Progenitor cell of endocrine pancreas (in vitro differentiated cells): ENCODE measurements around the gene PLPP7. TPM values are rescaled to one million over a fixed set of nuclear protein-coding genes. Genes with fewer than 3 reads are reported as not detected.
"Not testable (repeated sequence)": the region's sequence is repeated elsewhere in the genome, so short reads cannot be mapped to it uniquely, and the experiment has no call there.

Experiments
- DNase-seq: peaks from one replicate; pipeline ENCODE4 v3.0.0; 2021; ENCODE audit warnings: low spot score; ENCODE audit not compliant: unreplicated experiment
- H3K27ac Mint-ChIP-seq: 2 replicates; pipeline ENCODE4 v1.8.0; 2021; ENCODE audit warnings: mild to moderate bottlenecking, moderate library complexity, mixed read lengths
- H3K27me3 Mint-ChIP-seq: 2 replicates; pipeline ENCODE4 v1.8.0; 2021; ENCODE audit warnings: mixed read lengths
- H3K36me3 Mint-ChIP-seq: 2 replicates; pipeline ENCODE4 v1.8.0; 2022; ENCODE audit warnings: mixed read lengths; ENCODE audit not compliant: insufficient read depth
- H3K4me1 Mint-ChIP-seq: 2 replicates; pipeline ENCODE4 v1.8.0; 2021; ENCODE audit warnings: low read depth, mixed read lengths
- H3K4me3 Mint-ChIP-seq: 2 replicates; pipeline ENCODE4 v1.8.0; 2021; ENCODE audit warnings: low read depth, mild to moderate bottlenecking, moderate library complexity, mixed read lengths
- H3K9me3 Mint-ChIP-seq: 2 replicates; pipeline ENCODE4 v1.8.0; 2021; ENCODE audit warnings: low read depth, mixed read lengths
- total RNA-seq: library from RNA; stranded (reverse); gene quantifications from 2 replicates; pipeline ENCODE4 v1.2.1, GENCODE V29; 2021
- TF ChIP-seq, protein P1 (sequence below): fragments of 200-600 bp; sonication (generic); IDR thresholded peaks from one replicate; pipeline ENCODE4 v1.5.0; 2021; ENCODE audit warnings: antibody characterized with exemption, mild to moderate bottlenecking; ENCODE audit not compliant: unreplicated experiment

PLPP7 gene
- total RNA-seq, 1 donor from 2014 or later: 3.6 TPM

- no peaks in the 10 kb centered on the region for H3K27me3 Mint-ChIP-seq
- H3K36me3 Mint-ChIP-seq: no peaks in the 10 kb centered on the region
- TF ChIP-seq, protein P1, sequence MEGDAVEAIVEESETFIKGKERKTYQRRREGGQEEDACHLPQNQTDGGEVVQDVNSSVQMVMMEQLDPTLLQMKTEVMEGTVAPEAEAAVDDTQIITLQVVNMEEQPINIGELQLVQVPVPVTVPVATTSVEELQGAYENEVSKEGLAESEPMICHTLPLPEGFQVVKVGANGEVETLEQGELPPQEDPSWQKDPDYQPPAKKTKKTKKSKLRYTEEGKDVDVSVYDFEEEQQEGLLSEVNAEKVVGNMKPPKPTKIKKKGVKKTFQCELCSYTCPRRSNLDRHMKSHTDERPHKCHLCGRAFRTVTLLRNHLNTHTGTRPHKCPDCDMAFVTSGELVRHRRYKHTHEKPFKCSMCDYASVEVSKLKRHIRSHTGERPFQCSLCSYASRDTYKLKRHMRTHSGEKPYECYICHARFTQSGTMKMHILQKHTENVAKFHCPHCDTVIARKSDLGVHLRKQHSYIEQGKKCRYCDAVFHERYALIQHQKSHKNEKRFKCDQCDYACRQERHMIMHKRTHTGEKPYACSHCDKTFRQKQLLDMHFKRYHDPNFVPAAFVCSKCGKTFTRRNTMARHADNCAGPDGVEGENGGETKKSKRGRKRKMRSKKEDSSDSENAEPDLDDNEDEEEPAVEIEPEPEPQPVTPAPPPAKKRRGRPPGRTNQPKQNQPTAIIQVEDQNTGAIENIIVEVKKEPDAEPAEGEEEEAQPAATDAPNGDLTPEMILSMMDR: peak; percentile 32
- no peaks in the 10 kb centered on the region for H3K9me3 Mint-ChIP-seq
- H3K4me3 Mint-ChIP-seq: peak overlapping the region; percentile 14
- H3K27ac Mint-ChIP-seq: peak overlapping the region; percentile 59
- H3K4me1 Mint-ChIP-seq: peaks cover 4% of the 10 kb centered on the region
- no peak for DNase-seq
Measured at GRCh38 chr9:131348631-131349521, 59.4 kb downstream of the PLPP7 start.

DNA sequence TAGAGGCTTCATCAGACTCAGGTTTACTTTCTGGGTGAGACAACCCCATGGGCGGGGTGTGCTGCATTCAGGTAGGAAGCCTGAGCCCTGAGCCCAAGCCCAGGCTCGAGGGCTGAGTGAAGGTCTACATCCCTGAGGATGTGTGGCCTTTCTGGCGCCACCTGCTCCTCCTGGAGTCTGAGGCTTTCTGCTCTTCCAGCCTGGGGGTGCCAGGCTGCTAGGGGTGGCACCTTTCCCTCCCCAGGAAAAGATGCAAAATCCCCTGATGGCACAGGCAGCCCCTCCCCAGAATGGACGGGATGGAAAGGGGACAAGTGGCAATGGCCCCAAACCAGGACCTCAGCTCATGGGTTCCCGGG, 60.0 kb downstream of the PLPP7 start:
- no peaks in the 10 kb centered on the region for H3K36me3 Mint-ChIP-seq
- H3K4me1 Mint-ChIP-seq: peaks cover 4% of the 10 kb centered on the region
- no peaks in the 10 kb centered on the region for H3K9me3 Mint-ChIP-seq
- H3K27ac Mint-ChIP-seq: no peak overlapping the region
- DNase-seq: no peak
- TF ChIP-seq, protein P1: no peak
- H3K4me3 Mint-ChIP-seq: peak overlapping the region; percentile 70
- H3K27me3 Mint-ChIP-seq: no peaks in the 10 kb centered on the region

- TF ChIP-seq, protein P1: peak; percentile 78
- peak overlapping the region; percentile 70 for H3K4me3 Mint-ChIP-seq
- no peaks in the 10 kb centered on the region for H3K27me3 Mint-ChIP-seq
- no peaks in the 10 kb centered on the region for H3K36me3 Mint-ChIP-seq
- DNase-seq: peak; percentile 58
- peak overlapping the region; percentile 36 for H3K27ac Mint-ChIP-seq
- peaks cover 4% of the 10 kb centered on the region for H3K4me1 Mint-ChIP-seq
- H3K9me3 Mint-ChIP-seq: no peaks in the 10 kb centered on the region
Measured at GRCh38 chr9:131349881-131350563, 60.5 kb downstream of the PLPP7 start.

- H3K9me3 Mint-ChIP-seq, H3K4me1 Mint-ChIP-seq, H3K36me3 Mint-ChIP-seq, H3K27me3 Mint-ChIP-seq, DNase-seq, H3K4me3 Mint-ChIP-seq, H3K27ac Mint-ChIP-seq: not testable (repeated sequence)
Measured at GRCh38 chr9:131356479-131356878, 67.0 kb downstream of the PLPP7 start.

- H3K4me3 Mint-ChIP-seq: no peak overlapping the region
- no peak overlapping the region for H3K27ac Mint-ChIP-seq
- TF ChIP-seq, protein P1: no peak
- no peaks in the 10 kb centered on the region for H3K36me3 Mint-ChIP-seq
- no peak for DNase-seq
- no peaks in the 10 kb centered on the region for H3K9me3 Mint-ChIP-seq
- peaks cover 3% of the 10 kb centered on the region for H3K27me3 Mint-ChIP-seq
- peaks cover 7% of the 10 kb centered on the region for H3K4me1 Mint-ChIP-seq
Measured at GRCh38 chr9:131358556-131358955, 69.0 kb downstream of the PLPP7 start.

Other genes with a start within 250 kb of the PLPP7 start
- gene AIF1L, start 193.2 kb upstream of the PLPP7 start, total RNA-seq: 71.1 and 72.5 TPM in 2 replicates
- gene NUP214, start 164.1 kb upstream of the PLPP7 start, total RNA-seq: 61.0 and 62.2 TPM in 2 replicates
- gene FAM78A, start 13.2 kb upstream of the PLPP7 start, total RNA-seq: 1.9 and 2.0 TPM in 2 replicates
- 416 and 460 TPM in 2 replicates for gene PRRC2B, start 104.4 kb downstream of the PLPP7 start, total RNA-seq
- gene POMT1, start 213.2 kb downstream of the PLPP7 start, total RNA-seq: 61.0 and 64.3 TPM in 2 replicates
- gene UCK1, start 241.5 kb downstream of the PLPP7 start, total RNA-seq: 32.4 and 32.8 TPM in 2 replicates